Activated T-cell treated with anti-CD3 and anti-CD28 coated beads, Interleukin-2, amount 50 U/mL, for 48 hours (primary cell): Measurements from ENCODE around the gene TKT.
"Not testable (repeated sequence)": the region's sequence is repeated elsewhere in the genome, so short reads cannot be mapped to it uniquely, and the experiment has no call there.

ENCODE experiments used
- DNase-seq, 2 experiments: peaks; one replicate each; pipeline ENCODE4 v3.0.0-alpha.2; 2020

Gene TKT

DNA sequence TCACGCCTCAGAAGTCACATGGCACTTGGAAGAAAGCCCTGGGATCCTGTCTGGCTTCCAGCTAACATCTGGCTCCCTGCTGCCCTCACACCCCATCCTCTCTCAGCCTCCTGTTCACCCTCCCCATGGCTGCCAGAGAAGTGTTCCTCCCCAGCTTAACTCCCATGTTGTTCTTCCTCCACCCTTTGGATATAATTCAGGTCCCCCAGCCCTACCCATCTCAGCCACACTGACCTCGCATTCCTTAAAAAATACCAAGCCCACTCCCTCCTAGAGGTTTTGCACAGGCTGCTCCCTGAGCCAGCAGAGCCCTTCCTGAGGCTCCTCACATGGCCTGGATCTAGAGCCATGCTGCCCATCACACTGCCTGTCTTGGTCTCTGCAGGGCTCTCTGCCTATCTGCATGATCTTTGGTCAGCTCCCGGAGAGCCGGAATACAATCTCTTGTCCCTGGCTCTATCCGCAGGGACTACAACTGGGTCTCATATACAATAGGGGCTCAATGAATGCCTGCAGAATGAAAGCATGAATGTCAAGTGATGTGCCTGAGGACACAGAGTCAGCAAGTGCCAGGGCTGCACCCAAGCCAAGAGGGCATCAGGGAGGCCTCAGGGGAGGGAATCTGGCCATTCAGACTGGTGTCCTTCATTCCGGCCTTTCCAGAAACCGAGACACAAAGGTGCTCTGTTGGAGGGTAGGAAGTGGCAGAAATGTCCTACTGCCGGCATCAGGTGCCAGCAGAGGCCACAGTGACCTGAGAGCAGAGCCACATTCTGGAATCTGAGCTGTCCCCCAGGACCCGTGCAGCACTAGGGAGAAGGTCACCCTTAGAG is 3.8 kb upstream of the TKT start:
- DNase-seq, result no peak

DNA sequence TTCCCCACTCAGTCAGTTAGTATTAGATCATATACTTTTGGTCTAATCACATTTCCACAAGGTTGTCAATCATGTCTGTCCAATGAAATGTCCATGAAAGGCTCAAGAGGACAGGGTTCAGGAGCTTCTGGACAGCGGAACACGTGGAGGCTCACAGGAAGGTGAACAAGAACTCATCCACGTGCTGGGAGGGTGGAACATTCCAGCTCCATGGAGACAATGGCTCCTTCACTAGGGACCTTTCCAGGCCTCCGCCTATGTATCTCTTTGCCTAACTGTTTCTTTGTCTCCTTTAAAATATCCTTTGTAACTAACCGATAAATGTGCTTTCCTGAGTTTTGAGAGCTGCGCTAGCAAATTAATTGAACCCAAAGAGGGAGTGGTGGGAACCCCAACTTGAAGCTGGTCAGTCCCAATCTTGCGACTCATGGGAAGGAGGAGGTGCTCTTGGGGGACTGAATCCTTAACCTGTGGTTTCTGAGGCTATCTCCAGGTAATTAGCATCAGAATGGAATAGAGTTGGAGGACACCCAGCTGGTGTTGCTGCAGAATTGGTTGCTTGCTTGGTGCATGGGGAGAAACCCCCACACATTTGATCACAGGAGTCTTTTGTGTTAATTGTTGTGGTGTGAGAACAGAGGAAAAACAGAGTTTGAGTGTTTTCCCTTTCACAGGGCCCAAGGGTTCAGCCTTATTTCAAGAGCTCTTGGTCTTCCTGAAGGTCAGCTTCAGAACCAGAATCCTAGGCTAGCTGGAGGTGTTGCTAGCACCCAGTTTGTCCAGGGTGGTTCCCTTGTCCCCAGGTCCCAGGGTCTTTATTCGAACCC is 3.0 kb upstream of the TKT start:
- no peak for DNase-seq

DNA sequence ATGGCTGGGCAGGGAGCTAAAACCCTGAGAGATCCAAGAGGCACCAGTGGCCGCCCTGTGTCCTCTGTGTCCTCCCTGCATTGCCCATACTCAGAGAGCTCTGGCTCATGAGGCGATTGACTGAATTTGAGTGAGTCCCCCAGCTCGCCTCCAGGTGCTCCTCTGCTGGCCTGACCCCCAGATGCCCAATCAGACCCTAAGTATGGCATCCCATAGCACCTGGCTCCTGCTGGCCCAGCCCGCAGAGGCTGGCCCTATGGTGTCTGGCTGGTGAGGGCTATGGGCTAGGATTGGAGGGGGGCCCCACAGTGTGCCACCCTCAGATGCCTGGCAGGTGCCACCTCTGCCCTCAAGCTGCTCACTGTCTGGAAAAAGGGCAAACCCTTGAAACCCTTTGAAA is 1.6 kb upstream of the TKT start:
- DNase-seq, result no peak

DNA sequence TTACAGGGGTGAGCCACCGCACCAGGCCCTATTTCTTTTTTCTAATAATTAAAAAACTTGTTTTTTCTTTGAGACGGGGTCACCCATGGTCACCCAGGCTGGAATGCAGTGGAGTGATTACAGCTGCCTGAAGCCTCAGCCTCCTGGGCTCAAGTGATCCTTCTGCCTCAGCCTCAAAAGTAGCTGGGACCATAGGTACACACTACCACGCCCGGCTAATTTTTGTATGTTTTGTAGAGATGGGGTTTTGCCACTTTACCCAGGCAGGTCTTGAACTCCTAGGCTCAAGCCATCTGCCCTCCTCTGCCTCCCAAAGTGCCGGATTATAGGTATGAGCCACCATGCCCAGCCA is 858 bp upstream of the TKT start:
- DNase-seq, result no peak

DNA sequence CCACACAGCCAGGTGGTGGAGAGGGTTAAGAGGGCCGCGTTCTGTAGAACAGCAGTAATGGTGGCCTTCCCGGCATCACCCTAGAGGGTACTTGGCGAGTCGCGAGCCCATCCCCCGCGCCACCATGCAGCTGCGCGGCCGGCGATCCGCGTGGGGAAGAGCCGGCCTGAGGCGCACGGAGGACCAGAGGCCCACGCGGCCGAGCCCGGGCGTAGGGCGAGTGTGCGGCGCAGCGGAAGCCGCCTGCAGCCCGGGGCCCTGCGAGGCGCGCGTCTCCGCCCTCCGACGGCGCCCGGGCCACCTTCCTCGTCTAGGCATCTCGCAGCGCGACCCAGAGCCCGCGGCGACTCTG is 423 bp downstream of the TKT start:
- peak in 1 of 2 experiments; percentile 73 for DNase-seq

DNA sequence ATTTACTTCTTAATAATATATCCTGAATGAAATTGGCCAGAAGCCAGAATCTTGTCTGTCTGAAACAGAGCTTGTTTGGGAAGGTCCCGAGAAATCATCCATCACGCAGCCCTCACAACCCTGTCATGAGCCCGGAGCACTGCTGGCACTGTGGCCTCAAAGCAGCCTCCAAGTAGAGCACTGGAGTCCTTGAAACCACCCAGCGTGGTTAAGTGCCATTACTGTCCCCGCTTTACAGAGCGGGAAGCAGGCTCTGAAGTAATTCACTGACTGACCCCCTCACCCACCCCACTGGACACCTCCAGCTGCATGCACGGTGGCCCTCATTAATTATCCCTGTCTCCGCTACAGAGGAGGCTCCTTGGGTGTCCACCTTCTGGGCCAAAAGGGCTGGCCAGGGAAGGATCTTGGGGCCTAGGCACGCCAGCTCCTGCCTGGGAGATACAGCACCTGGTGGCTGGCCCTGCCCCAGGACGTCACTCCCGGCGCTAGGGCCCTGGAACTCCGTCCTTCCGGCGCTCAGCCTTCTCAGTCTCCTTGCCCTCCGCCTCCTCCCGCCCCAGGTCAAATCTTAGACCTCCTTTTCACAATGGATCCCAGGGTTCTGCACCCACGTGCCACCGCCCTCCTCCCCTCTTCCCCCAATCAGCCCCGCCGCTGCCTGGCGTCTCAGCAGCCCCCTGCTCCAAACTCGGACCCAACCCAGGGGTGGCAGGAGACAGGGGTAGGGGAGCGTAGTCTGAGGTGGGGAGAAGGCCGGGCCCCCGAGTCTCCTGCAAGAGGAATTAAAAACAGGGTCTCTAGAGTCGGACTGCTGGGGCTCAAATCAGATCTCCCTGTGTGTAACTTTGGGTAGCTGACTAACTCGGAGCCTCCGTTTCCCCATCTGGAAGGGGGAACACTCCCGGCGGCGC is 1.1 kb downstream of the TKT start:
- DNase-seq, result peak; percentile 73 to 77

DNA sequence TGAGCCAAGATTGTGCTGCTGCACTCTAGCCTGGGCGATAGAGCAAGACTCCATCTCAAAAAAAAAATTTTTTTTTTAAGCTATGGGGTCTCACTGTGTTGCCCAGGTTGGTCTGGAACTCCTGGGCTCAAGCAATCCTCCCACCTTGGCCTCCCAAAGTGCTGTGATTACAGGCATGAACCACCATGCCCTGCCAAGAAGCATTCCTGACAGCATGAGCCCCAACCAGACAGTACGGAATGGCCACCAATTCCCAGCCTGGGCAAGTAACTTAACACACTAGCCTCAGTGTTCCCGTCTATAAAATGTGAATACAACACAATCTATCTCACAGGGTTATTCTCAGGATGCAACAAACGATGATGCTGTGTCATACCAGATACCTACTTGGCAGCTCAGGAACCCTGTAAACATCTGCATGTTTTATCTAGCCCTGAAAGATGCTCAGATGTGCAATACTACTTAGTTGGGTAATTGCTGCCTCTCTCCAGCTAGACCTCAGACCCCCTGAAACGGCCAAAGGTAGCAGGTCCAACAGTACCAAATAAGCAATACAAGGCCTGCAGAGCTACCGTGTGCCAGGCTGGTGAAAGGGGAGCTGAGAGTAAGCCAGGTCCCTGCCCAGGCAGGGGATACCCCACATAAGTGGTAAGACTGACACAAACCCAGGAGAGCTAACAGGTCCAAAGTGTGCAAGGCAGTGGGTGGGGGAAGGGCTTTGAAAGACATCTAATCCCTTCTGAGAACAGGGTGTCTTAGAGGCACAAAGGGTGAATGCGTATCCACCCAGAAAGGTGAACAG is 1.9 kb downstream of the TKT start:
- no peak for DNase-seq

DNA sequence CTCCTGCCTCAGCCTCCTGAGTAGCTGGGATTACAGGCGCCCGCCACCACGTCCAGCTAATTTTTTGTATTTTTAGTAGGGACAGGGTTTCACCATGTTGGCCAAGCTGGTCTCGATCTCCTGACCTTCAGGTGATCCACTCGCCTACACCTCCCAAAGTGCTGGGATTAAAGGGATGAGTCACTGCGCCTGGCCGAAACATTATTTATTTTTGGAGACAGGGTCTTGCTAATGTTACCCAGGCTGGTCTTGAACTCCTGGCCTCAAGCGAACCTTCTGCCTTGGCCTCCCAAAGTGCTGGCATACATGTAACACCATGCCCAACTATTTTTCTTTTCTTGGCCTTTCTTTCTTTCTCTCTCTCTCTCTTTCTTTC is 2.9 kb downstream of the TKT start:
- not testable (repeated sequence) for DNase-seq

DNA sequence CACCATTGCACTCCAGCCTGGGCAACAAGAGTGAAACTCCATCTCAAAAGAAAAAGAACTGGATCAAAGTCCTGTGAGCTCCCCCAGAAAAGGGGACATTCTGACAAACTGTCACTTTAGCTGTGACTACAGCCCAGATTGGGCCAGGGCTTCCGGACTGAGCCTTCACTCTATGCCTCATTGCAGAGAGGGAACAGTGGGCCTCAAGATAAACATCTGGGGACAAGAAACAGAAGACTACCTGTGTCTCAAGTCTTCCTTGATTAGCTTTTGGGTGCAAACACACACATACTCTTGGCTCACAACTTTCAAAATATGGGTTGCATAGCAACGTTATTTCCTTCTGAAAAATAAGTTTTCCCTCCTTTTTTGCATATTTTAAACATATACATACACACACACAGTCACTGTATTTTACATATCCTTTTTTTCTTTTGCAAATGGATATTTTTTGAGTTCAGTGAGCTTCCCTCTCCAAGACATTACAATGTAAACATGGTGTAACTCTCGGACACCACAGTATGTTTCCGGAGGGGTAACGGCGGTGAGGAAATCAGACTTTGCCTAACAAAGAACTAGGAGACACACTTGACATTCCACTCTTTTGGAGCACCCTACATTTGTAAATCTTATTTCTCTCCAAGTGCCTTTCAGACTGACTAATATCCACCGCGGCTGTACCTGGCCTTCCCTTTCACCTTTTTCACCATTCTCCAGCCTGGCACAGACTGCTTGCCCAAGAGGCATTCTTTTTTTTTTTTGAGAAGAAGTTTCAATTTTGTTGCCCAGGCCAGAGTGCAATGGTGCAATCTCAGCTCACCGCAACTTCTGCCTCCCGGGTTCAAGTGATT is 3.5 kb downstream of the TKT start:
- no peak for DNase-seq

DNA sequence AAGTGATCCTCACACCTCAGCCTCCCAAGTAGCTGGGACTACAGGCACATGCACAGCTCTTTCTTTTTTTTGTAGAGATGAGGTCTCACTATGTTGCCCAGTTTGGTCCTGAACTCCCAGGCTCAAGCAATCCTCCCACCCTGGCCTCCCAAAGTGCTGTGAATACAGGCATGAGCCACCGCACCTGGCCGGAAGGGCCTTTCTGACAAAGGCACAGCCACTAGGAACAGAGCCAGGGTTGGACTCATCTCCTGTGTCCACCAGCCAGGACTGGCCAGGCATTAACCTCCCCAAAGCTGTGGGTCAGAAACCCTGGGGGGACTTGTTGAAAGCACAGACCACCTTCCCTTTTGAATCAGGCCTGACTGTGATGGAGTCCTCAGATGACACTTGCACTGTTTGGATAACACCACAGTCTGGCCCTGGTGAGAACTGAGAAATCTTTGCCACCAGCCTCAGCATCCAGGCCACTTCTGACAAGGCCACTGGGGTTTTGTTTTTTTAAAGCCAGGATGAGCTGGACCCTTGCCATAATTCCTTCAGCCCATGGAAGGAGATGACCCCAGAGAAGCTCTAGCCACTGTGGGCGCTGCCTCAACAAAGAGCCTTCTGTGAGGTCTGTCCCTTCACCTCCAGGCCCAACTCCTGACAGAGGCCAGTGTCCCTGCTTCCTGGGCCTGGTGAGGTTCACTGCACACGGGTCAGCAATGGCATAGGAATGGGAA is 4.8 kb downstream of the TKT start:
- no peak for DNase-seq

DNA sequence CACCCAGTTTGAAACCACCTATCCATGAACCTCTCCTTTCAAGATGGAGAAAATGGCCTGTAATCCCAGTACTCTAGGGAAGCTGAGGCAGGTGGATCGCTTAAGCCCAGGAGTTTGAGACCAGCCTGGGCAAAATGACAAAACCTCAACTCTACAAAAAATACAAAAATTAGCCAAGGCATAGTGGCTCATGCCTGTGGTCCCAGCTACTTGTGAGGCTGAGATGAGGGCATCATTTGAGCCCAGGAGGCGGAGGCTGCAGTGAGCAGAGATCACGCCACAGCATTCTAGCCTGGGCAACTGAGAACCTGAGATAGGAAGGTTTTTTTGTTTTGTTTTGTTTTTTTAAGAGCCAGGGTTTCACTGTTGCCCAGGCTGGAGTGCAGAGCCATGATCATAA is 5.4 kb downstream of the TKT start:
- DNase-seq, result no peak

DNA sequence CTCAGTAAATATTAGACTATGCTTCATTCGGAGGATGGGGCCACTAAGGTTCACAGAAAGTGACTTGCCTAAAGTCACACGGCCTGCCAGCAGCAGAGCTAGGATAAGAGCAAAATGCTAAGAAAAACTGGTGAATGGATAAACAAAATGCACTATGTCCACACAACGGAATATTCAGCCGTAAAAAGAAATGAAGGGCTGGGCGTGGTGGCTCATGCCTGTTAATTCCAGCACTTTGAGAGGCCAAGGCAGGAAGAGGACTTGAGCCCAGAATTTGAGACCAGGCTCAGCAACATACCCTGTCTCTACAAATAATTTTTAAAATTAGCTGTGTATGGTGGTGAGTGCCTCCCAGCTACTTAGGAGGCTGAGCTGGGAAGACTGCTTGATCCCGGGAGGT is 7.7 kb downstream of the TKT start:
- no peak for DNase-seq

DNA sequence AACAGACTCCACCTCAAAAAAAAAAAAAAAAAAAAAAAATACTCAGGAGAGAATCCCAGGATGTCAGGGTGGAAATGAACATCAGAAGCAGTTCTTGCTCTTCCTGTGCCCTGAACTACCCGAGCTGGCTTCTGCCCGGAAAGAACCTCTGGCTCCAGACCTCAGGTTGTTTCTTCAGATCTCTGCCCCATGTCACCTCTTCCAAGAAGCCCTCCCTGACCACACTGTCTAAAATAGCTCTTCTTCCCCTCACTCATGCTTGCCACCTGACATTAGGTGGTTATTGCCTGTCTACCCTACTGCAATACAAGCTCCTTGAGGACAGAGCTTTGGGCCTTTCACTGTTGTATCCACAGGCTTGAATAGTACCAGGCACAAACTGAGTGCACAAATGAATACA is 8.2 kb downstream of the TKT start:
- no peak for DNase-seq

DNA sequence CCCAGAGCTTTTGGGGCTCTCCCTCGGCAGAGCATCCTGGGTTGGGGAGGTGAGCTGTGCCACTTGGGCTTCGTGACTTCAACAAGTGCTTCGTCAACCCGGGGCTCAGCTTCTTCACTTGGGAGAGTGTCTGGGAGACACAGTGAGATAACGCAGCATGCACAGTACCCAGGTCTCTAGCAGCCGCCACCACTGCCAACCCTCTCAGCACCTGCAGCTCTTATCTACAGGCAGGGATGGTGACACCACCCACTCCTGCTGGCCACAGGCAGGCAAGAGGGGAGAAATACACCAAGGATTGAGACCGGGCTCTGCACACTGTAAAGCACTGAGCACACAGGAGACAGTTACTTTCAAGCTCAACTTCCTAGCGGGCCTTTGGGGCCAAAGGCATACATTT is 11.6 kb downstream of the TKT start:
- no peak for DNase-seq

DNA sequence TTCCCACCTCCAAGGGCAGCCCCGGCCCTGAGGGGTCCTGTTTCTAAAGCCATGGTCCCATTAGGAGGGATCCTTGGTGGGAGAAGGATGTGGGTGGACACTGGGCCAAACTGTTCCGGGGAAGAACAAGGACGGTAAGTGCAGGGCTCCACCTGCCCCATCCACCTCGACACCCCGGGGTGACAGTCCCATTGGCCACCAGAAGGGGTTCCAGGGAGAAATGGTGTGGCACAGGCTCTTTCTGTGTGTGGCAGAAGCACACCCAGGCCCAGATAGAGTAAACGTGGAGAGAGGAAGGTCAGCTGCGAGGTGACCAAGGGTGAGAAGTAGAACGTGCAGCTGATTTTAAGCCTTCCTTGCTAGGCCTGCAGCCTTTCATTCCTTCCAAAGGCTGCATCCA is 12.0 kb downstream of the TKT start:
- no peak for DNase-seq

DNA sequence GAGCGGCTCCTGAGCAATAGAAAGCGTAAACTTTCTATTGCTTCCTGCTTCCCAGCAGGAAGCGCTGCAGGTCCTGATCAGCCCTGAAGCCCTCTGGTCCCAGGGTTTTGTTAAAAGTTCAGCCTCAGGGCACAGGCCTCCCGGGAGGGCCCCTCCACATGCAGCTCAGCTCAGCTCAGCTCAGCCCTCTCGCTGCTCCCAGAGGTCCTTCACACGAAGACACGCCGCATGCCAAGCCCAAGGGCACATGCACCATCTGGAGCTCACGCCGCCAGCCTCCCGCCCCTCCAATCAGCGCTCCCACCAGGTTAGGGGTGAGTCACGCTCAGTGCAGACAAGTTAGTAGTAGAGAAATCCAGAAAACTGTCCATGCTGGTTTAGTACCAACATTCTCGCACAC is 12.7 kb downstream of the TKT start:
- no peak for DNase-seq

DNA sequence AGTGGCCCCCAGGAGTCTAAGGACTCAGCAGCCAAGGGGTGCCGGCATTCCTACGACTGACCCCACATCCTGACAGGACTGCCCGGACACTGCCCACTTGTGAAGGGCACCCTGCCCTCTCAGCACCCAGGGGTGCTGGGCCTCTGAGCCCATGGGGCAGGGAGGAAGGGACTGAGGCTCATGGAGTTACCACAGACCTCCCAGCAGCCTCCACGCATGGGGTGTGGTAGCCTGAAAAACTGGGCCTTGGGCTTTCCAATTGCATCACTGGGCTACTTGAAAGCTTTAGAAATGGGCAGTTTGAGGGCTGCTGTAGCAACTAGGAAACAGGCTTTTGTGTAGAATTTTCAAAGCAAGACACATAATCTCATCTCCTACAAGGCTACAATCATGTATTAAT is 13.2 kb downstream of the TKT start:
- no peak for DNase-seq

DNA sequence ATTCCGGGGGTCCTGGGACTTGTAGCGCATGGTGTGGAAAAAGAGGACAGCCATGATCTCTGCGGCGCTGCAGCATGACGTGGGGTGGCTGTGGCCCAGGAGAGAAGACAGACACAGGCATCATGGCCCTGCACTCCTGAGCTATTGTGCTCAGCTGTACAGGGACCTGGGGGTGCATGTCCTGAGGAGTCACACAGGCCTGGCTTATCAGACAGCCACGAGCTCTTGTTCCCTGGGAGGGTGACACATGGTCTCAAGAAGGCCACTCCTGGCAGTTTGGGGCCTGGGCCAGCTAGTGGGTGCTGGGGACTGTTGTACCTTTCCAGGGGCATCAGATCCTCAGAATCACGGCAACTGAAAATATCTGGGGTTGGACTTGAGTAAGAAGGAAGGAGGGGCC is 13.7 kb downstream of the TKT start:
- DNase-seq, result no peak

DNA sequence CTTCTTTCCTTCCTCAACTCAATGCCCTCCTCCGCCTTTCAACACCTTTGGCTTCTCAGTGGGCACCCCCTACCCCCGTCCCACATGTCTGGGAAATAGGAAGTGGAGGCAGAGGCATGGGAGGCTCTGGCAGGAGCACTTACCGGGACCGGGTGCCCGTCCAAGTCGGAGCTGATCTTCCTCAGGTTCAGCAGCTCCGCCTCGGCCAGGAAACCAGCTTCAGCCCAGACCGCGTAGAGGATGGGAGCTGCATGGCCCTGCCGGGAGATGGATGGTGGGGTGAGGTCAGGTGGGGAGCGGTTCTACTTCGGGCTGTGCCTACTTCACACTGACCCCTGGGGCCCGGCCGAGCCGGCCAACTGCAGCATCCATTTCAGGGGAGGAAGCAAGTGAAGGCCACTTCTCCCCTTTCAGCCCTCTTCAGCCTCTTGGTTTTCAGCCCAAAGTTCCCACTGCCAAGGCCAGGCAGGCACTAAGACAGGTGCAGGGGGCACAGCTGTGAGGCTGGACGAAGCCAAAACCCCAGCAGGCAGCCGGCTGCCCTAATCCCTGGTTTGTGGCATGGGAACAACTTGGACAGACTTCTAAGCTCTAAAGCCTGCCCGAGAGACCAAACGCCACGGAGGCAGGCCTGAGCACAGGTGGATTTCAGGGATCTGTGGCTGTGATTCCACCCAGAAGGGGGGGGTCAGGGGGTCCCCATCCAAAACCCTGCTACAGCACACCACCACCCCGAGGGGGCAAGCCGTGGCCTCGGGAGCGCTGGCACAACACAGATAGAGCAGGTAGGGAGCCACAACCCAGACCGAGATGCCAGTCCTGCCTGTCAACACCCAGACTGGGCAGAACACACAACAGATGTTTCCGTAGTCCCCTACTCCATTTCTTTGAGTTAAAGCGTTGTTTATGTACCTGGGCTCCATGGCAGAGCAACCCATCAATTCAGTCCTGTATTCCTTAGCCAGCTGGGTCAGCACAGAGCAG is 14.5 kb downstream of the TKT start:
- DNase-seq, result no peak

DNA sequence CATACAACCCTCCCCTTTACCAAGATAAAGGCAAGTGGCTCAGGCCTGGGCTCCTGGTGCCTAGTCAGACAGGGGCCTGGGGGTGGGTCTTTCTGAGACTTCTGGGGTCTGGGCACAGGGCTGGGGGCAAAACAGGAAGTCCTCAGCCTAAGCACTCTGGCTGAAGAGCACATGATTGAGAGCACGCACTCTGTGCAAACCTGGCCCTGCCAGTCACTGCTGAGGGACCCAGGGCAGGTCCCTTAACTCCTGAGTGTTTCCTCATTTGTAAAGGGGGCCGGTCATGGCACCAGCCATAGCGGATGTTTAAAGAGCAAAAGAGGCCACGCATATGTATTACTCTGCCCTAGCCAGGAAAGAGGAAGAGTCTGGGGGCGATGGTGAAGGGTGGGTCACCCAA is 16.0 kb downstream of the TKT start:
- DNase-seq, result no peak
